B cell (primary cell): ENCODE results near the gene ACER1.

Source experiments
- EZH2 ChIP-seq: IDR thresholded peaks from 2 replicates; pipeline ENCODE4 v1.6.1; 2012; ENCODE audit warnings: borderline replicate concordance, low read depth, mild to moderate bottlenecking, moderate library complexity, low read length; ENCODE audit not compliant: insufficient read depth, poor library complexity, severe bottlenecking
- TF ChIP-seq, protein P1 (sequence below): fragments of 200-600 bp; IDR thresholded peaks from one replicate; pipeline ENCODE4 v1.8.0; 2022; ENCODE audit warnings: antibody characterized with exemption, mild to moderate bottlenecking

DNA sequence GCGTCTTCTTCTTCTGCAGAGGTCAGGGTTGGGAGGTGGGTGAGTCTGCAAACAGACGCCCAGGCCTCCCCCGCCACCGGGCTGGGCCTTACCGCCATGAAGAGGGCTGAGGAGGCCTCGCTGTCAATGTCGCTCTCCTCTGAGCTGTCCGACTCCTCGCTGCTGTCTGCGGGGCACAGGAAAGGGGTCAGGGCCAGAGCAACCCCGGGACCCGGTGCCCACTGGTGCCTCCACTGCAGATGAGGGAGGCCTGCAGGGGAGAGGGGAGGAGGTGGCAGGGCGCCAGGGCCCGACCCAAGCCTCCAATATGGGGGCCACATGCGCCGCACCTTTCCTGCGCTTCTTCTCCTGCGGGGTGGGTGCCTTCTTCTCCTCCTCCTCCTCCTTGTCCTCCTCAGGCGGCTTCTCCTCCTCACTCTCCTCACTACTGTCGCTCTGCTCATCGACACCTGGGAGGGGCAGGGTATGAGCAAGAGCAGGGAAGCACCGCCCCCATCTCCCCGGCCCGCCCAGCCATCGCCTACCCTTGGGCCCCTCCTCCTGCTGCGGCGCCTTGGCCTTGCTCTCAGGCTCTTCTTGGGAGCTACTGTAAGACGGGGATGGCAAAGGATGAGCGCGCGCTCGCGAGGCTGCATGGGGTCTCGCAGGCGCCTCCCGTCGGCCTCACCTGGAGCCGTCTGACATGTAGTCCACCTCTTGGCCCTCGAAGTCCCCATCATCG lies 47.8 kb upstream of the ACER1 start:
- TF ChIP-seq, protein P1, sequence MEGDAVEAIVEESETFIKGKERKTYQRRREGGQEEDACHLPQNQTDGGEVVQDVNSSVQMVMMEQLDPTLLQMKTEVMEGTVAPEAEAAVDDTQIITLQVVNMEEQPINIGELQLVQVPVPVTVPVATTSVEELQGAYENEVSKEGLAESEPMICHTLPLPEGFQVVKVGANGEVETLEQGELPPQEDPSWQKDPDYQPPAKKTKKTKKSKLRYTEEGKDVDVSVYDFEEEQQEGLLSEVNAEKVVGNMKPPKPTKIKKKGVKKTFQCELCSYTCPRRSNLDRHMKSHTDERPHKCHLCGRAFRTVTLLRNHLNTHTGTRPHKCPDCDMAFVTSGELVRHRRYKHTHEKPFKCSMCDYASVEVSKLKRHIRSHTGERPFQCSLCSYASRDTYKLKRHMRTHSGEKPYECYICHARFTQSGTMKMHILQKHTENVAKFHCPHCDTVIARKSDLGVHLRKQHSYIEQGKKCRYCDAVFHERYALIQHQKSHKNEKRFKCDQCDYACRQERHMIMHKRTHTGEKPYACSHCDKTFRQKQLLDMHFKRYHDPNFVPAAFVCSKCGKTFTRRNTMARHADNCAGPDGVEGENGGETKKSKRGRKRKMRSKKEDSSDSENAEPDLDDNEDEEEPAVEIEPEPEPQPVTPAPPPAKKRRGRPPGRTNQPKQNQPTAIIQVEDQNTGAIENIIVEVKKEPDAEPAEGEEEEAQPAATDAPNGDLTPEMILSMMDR: no peak
- no peak for TF ChIP-seq EZH2
